GM18502 (cell line): Measurements from ENCODE around the gene SV2A.

ENCODE experiments used
- ATAC-seq: cut with Tn5 transposase; IDR thresholded peaks from one replicate; pipeline ENCODE4 v1.9.1; 2021; ENCODE audit warnings: mild to moderate bottlenecking; ENCODE audit not compliant: unreplicated experiment, poor library complexity

Gene SV2A

DNA sequence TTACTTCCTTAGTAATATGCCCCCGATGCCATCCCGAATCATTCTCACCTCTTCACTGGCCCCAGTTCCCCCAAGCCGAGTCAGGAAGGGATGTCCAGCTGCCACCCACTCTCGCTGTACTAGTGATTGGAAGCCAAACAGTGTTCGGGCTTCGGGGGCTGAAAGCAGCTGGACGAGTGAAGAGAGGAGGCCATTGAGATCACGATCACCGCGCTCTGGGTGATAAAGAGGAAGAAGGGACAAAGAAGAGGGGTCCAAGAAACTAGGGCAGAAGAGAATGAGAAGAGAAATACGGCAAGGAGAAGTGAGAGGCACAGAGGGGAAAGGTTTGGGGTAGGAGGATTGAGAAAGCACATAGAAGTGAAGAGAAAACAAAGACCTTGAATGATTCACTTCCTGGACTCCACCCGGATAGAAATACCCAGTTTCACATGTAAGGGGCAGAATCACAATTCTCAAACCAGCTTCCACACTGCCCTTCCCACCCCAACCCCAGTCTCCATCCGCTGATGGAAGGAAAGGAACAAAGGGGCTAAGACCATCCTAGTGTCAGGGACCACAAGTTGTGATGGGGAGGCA, 13.7 kb upstream of the SV2A start:
- ATAC-seq: no peak

GRCh38 chr1:149929856-149930255, 12.2 kb upstream of the SV2A start:
- ATAC-seq: no peak

GRCh38 chr1:149928401-149928724, 10.7 kb upstream of the SV2A start:
- ATAC-seq: no peak

GRCh38 chr1:149927563-149928400, 10.1 kb upstream of the SV2A start, which contains the start of gene SF3B4:
TSS of gene SF3B4 (minus strand) at chr1:149927803. CDS start at chr1:149927759, 44 bp downstream.
- peak; percentile 91 for ATAC-seq

DNA sequence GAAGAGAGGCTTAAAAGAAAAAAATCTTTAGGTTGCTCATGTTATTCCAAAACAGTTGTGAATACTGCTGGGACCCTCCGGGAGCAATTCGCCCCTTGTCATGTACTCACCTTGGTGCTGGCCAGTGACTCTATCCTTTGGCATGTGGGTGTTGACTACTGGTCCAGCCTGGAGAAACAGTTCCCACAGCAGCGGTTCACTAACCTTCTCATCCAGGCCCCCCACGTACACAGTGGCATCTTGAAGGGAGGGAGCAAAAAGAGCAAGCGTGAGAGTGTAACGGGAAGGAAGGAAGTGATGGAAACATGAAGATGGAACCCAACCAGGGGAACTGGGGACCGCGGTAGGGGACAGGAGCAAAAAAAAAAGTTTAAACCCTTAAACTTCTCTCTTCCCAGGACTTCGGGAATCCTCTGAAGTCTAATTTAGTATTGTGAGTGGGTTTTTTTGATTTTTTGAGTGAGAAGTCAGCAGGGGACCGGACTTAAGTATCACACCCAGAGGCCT, 9.5 kb upstream of the SV2A start:
- ATAC-seq: no peak

DNA sequence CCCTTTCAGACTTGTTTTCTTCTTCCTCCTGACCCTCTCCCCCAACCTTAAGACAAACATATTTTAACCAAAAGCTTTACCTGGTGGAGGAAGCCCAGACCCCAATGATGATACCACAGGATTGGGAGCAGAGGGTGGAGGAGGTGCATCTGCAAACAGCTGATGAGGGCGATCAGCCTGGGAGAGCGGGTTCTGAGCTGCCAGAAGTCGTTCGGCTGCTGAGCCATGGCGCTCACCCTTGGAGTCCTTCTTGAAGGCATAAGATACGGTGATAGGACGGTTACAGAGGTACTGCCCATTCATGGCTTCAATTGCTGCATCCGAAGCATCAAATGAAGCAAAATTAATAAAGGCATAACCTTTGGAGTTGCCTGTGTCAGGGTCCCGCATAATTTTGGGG, 8.7 kb upstream of the SV2A start:
- no peak for ATAC-seq

DNA sequence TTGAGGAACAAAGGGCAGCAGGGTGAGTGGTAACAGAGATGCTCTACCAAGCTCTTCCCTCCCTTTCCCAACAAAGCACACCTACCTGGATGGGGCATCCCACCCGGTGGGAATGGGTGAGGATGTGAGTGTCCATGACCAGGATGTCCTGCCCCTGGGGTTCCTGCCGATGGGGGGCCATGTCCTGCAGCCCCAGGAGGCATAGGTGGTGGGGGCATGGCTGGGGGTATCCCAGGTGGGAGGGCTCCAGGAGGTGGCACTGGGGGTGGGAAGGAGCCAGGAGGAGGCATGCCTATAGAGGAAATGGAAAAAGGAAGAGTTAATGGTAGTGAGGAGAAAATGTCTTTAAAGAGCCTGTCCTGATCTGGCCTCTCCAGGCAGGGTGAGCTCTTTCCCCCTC, 8.1 kb upstream of the SV2A start:
- ATAC-seq: no peak

DNA sequence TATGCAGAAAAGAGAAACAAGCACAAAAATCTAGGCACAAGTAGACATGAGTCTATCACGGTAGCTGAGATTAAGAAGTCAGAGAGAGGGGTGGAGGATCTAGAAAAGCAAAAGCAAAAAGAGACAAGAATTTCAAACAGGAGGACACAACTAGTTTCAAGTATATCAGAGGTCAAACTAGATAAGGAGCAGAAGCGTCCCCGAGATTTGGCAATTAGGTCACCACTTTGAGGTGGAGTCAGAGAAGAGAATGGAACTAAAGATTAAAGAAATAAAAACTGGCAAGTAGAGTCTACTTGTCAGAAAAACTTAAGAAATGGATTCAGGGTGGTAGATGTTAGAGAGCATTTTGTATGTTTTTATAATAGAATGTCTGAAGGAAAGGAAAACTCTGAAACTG, 7.7 kb upstream of the SV2A start:
- ATAC-seq: no peak

DNA sequence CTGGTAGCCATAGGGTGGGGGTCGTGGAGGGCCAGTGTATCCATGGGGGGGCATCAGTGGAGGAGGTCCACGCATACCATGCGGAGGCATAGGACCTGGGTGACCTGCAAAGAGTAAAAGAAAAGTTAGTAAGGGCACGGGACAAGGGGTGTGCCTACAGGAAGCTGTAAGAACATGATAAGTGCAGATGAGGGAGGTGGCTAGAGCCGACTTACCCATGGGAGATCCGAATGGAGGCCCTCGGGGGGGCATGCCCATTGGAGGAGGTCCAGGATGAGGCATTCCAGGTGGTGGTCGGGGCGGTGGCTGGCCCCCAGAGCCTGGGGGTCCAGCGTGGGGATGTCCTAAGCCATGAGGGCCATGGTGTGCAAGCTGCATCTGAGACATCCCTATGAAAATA, 6.0 kb upstream of the SV2A start:
- no peak for ATAC-seq

- no peak for ATAC-seq
Observed at GRCh38 chr1:149916898-149917252, 769 bp downstream of the SV2A start.

DNA sequence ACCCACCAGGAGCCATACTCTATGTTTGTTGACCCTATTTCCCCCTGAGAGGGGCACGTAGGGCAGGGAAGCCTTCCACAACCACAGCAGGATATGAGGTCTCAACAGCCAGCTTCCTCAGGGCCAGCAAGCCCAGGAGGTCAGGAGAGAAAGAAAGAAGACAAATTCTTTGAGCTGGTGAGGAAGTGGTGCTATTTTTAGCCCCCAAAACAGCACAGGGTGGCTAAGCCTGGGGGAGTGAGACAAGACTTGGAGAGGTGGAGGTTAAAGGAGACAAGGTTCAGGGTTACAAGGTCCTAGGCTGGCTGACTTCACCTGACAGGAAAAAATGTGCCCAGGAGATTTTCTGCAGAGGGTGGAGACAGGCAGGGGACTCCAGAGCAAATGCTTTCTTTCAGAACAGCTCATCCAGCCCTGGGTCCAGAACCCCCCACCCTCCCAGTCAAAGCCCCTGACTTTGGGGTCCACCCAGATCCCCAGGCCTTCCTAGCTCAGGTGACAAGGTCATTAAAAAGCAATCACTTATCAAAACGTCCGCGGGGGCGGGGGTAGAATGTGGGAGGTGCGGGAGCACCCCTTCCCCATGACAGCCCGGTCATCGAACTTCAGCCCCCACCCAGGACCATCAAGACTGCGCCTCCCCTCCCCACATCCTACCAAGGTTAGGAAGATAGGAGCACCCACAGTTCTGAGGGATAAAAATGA, 1.3 kb downstream of the SV2A start:
- no peak for ATAC-seq

- ATAC-seq: no peak
Observed at GRCh38 chr1:149915429-149916192, 2.0 kb downstream of the SV2A start.

- ATAC-seq: no peak
Observed at GRCh38 chr1:149914545-149914944, 3.1 kb downstream of the SV2A start.

- ATAC-seq: no peak
Observed at GRCh38 chr1:149906570-149907075, 11.0 kb downstream of the SV2A start.

- no peak for ATAC-seq
Observed at GRCh38 chr1:149903836-149904491, 13.7 kb downstream of the SV2A start.

DNA sequence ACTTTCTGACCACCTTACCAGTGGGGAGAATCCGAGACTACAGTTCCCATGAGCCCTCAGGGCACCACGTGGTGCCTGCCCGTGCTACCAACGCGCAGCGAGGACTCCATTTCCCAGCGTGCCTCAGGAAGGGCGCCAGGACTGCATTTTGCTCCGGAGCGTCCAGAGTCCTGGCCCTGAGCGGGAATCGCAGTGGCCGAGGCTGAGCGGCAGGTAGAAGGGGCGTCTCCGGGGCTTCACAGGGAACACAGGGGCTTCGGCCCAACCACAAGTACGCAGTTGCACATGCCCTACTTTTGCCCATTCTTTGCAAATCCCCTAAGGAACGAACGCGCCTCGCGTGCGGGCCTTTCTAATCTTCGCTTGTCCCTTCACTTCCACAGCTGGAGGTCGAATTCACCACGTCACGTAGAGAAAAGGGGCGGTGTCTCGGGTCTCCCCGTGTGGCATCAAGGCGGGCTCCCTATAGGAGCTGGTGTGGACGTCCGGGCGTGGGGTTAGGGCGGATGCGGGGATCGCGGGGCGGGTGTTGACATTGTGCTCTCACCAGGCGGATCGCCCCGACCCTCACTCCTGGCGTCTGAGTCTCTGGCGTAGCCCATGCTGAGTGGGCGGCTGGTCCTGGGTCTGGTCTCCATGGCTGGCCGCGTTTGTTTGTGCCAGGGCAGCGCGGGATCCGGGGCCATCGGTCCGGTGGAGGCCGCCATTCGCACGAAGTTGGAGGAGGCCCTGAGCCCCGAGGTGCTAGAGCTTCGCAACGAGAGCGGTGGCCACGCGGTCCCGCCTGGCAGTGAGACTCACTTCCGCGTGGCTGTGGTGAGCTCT, 18.0 kb downstream of the SV2A start, which contains the start of gene BOLA1:
TSS of gene BOLA1 (plus strand) at position 109 of the 825 bp plus-strand sequence. CDS start at position 601, 492 bp downstream.
- ATAC-seq: peak; percentile 94

GRCh38 chr1:149896575-149896974, 21.1 kb downstream of the SV2A start:
- no peak for ATAC-seq

- ATAC-seq: no peak
Observed at GRCh38 chr1:149888999-149889289, 28.7 kb downstream of the SV2A start.
